ENCODE data around the gene SAMD15.

GRCh38 chr14:77390188-77390587 lies 13.0 kb downstream of the SAMD15 start:
- TF ChIP-seq POLR2A (IDR thresholded peaks at IDR 0.05): no peak
- TF ChIP-seq CTCF (IDR thresholded peaks at IDR 0.05 in 4 of 5, conservative IDR thresholded peaks at IDR 0.05 in 1 of 5): no peak
